IMR-90 (cell line): Measurements from ENCODE around the gene CPLX3.

Source experiments
- BHLHE40 ChIP-seq: fragments of 150-350 bp; IDR thresholded peaks from 2 replicates; pipeline ENCODE4 v1.6.1; 2016; ENCODE audit warnings: mild to moderate bottlenecking, low read depth, low read length
- CEBPB ChIP-seq: IDR thresholded peaks from 2 replicates; pipeline ENCODE4 v1.6.1; 2012; ENCODE audit warnings: low read depth, low read length, improper control_type of control experiment
- CHD1 ChIP-seq: IDR thresholded peaks from 2 replicates; pipeline ENCODE4 v1.6.1; 2012; ENCODE audit warnings: low read depth, low read length, improper control_type of control experiment
- CTCF ChIP-seq: conservative IDR thresholded peaks from 2 replicates; pipeline ENCODE4 v1.5.1; 2012; ENCODE audit warnings: mild to moderate bottlenecking, low read depth, low read length, improper control_type of control experiment
- FOS ChIP-seq: fragments of 150-350 bp; IDR thresholded peaks from 2 replicates; pipeline ENCODE4 v1.6.1; 2016; ENCODE audit warnings: low read depth, low read length
- MAFK ChIP-seq: IDR thresholded peaks from 2 replicates; pipeline ENCODE4 v1.6.1; 2012; ENCODE audit warnings: low read depth, low read length, improper control_type of control experiment
- MAZ ChIP-seq: IDR thresholded peaks from 2 replicates; pipeline ENCODE4 v1.6.1; 2012; ENCODE audit warnings: low read depth, mild to moderate bottlenecking, low read length, improper control_type of control experiment, moderate library complexity, borderline replicate concordance
- NFE2L2 ChIP-seq: fragments of 150-350 bp; IDR thresholded peaks from 2 replicates; pipeline ENCODE4 v1.6.1; 2016; ENCODE audit warnings: low read depth, mild to moderate bottlenecking, low read length
- POLR2A ChIP-seq: IDR thresholded peaks from 2 replicates; pipeline ENCODE4 v1.6.1; 2012; ENCODE audit warnings: mild to moderate bottlenecking, low read depth, low read length
- RAD21 ChIP-seq: IDR thresholded peaks from 2 replicates; pipeline ENCODE4 v1.6.1; 2012; ENCODE audit warnings: low read length, improper control_type of control experiment
- RCOR1 ChIP-seq: IDR thresholded peaks from 2 replicates; pipeline ENCODE4 v1.6.1; 2012; ENCODE audit warnings: mild to moderate bottlenecking, low read length, improper control_type of control experiment; ENCODE audit not compliant: insufficient replicate concordance
- RFX5 ChIP-seq: IDR thresholded peaks from 2 replicates; pipeline ENCODE4 v1.8.0; 2012; ENCODE audit warnings: low read depth, mild to moderate bottlenecking, low read length, moderate library complexity
- USF2 ChIP-seq: fragments of 150-350 bp; IDR thresholded peaks from 2 replicates; pipeline ENCODE4 v1.6.1; 2017; ENCODE audit warnings: mild to moderate bottlenecking, antibody characterized with exemption, low read length, low read depth
- TF ChIP-seq, protein P1 (sequence below): fragments of 150-350 bp; IDR thresholded peaks from 2 replicates; pipeline ENCODE4 v1.6.1; 2016; ENCODE audit warnings: low read depth, mild to moderate bottlenecking, low read length, moderate library complexity, borderline replicate concordance

DNA sequence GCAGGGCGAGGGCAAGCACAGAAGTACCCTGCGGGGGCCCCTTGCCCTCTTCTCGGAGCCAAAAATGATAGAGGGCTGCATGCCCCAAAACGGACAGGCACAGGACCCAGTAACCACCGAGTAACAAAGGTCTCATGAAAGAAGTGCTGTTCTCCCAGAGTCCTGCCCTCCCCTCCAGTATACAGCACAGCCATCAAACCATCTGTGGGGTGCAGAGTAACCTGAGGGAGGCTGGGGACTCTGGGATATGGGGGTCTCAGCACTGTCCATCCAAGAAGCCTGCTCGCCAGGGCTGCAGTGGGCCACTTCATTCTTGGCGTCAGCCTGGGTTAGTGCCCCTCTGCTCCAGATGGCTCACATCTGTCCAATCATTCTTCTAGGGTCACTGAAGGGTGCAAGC, 10.4 kb downstream of the CPLX3 start:
- TF ChIP-seq CTCF: no peak
- TF ChIP-seq RCOR1: no peak
- TF ChIP-seq MAZ: no peak
- no peak for TF ChIP-seq FOS
- TF ChIP-seq CEBPB: no peak
- no peak for TF ChIP-seq RFX5
- no peak for TF ChIP-seq POLR2A
- TF ChIP-seq RAD21: no peak
- no peak for TF ChIP-seq MAFK
- TF ChIP-seq BHLHE40: no peak
- no peak for TF ChIP-seq USF2
- no peak for TF ChIP-seq NFE2L2
- TF ChIP-seq CHD1: no peak
- TF ChIP-seq, protein P1, sequence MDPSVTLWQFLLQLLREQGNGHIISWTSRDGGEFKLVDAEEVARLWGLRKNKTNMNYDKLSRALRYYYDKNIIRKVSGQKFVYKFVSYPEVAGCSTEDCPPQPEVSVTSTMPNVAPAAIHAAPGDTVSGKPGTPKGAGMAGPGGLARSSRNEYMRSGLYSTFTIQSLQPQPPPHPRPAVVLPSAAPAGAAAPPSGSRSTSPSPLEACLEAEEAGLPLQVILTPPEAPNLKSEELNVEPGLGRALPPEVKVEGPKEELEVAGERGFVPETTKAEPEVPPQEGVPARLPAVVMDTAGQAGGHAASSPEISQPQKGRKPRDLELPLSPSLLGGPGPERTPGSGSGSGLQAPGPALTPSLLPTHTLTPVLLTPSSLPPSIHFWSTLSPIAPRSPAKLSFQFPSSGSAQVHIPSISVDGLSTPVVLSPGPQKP: no peak
